Kidney (tissue), 14 donors: ENCODE measurements around the gene BICC1. TPM values are rescaled to one million over a fixed set of nuclear protein-coding genes. Genes with fewer than 3 reads are reported as not detected.

Source experiments
- DNase-seq, 5 donors: peaks; one replicate each; pipeline ENCODE4 v3.0.0-alpha.2; 2013 to 2020
- FAIRE-seq: peaks from 2 replicates; lab custom pipeline; 2012; peaks lifted over from hg19 to GRCh38; lab: Jason Lieb, UNC
- H3K27ac ChIP-seq, 2 donors: one replicate each; pipeline ENCODE4 v1.7.0; 2013; ENCODE audit warnings: low read depth in 2 of 2, low read length in 2 of 2, inconsistent platforms in 1 of 2
- H3K27me3 ChIP-seq: one replicate; pipeline ENCODE4 v1.7.1; 2013; ENCODE audit warnings: low read length, inconsistent platforms; ENCODE audit not compliant: control insufficient read depth, insufficient read depth
- H3K36me3 ChIP-seq, 3 donors: one replicate each; pipeline versions ENCODE4 v1.7.0 to v1.7.1; 2013; ENCODE audit warnings: low read length in 3 of 3, control low read depth in 1 of 3, inconsistent platforms in 1 of 3; ENCODE audit not compliant: insufficient read depth in 3 of 3, control insufficient read depth in 2 of 3
- H3K4me1 ChIP-seq, 3 donors: one replicate each; pipeline versions ENCODE4 v1.7.0 to v1.7.1; 2013; ENCODE audit warnings: low read length in 3 of 3, inconsistent platforms in 1 of 3, low read depth in 1 of 3; ENCODE audit not compliant: control insufficient read depth in 2 of 3, insufficient read depth in 2 of 3
- H3K4me3 ChIP-seq, 3 donors: one replicate each; pipeline versions ENCODE4 v1.7.0 to v1.8.1; 2013; ENCODE audit warnings: low read length in 3 of 3, control low read depth in 1 of 3, inconsistent platforms in 1 of 3
- H3K9ac ChIP-seq, 3 donors: one replicate each; pipeline versions ENCODE4 v1.7.0 to v1.7.1; 2013; ENCODE audit warnings: low read length in 3 of 3, control low read depth in 1 of 3, inconsistent platforms in 1 of 3
- H3K9me3 ChIP-seq, 3 donors: one replicate each; pipeline versions ENCODE4 v1.7.0 to v1.7.1; 2013; ENCODE audit warnings: low read length in 3 of 3, control low read depth in 1 of 3, inconsistent platforms in 1 of 3; ENCODE audit not compliant: control insufficient read depth in 2 of 3, insufficient read depth in 1 of 3
- intact Hi-C: fragments of 100-400 bp; cut with DNase I; formaldehyde crosslinking; loops from one replicate; pipeline ENCODE4 v1.11.1; 2022
- polyA plus RNA-seq: library from polyadenylated mRNA; stranded (reverse); fragments of 350-450 nt; fragmentation: Illumina TruSeq; extraction: RNeasy Lipid Tissue Mini Kit (QIAGEN cat#74804); gene quantifications from one replicate; pipeline ENCODE4 v1.2.3, GENCODE V29; 2014; ENCODE audit warnings: low read depth, low replicate concordance; ENCODE audit not compliant: insufficient read depth
- total RNA-seq: library from RNA; stranded (reverse); fragmentation: NEBNext Ultra II Directional; extraction: Animal tissue kit (Norgen Biotek cat#: 25700); gene quantifications from one replicate; pipeline ENCODE4 v1.2.1, GENCODE V29; 2021
- TF ChIP-seq, protein P1 (sequence below): IDR thresholded peaks from 3 replicates; pipeline ENCODE4 v1.5.1; 2012; ENCODE audit warnings: mild to moderate bottlenecking, moderate library complexity, borderline replicate concordance; ENCODE audit not compliant: insufficient read depth; ENCODE audit errors: extremely low read depth
- donor health status: control.
- donor health status: control.
- donor health status: control.
- donor health status: control.
- donor health status: control.
- donor health status: DM: yes; HTN: yes; CAD: no.
- donor health status: Normal renal cell carcinoma (clear cell type).

The BICC1 gene
- total and polyA plus RNA-seq, 2 donors from 2014 or later: 21.0 to 136 TPM

- Histone ChIP-seq H3K27ac (no peak overlapping the region), H3K9ac (no peak overlapping the region), H3K9me3 (peaks cover 0 to 2% (median 0%) of the 10 kb centered on the region in 3 donors), H3K4me1 (peaks cover 0 to 4% (median 0%) of the 10 kb centered on the region in 3 donors), H3K27me3 (no peaks in the 10 kb centered on the region), H3K4me3 (no peak overlapping the region), H3K36me3 (no peaks in the 10 kb centered on the region)
- intact Hi-C loops: no loop called here
- FAIRE-seq (no peak), DNase-seq (no peak)
- TF ChIP-seq, protein P1, sequence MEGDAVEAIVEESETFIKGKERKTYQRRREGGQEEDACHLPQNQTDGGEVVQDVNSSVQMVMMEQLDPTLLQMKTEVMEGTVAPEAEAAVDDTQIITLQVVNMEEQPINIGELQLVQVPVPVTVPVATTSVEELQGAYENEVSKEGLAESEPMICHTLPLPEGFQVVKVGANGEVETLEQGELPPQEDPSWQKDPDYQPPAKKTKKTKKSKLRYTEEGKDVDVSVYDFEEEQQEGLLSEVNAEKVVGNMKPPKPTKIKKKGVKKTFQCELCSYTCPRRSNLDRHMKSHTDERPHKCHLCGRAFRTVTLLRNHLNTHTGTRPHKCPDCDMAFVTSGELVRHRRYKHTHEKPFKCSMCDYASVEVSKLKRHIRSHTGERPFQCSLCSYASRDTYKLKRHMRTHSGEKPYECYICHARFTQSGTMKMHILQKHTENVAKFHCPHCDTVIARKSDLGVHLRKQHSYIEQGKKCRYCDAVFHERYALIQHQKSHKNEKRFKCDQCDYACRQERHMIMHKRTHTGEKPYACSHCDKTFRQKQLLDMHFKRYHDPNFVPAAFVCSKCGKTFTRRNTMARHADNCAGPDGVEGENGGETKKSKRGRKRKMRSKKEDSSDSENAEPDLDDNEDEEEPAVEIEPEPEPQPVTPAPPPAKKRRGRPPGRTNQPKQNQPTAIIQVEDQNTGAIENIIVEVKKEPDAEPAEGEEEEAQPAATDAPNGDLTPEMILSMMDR: no peak
These were observed 149.2 kb downstream of the BICC1 start for GRCh38 chr10:58661902-58662301.

DNA sequence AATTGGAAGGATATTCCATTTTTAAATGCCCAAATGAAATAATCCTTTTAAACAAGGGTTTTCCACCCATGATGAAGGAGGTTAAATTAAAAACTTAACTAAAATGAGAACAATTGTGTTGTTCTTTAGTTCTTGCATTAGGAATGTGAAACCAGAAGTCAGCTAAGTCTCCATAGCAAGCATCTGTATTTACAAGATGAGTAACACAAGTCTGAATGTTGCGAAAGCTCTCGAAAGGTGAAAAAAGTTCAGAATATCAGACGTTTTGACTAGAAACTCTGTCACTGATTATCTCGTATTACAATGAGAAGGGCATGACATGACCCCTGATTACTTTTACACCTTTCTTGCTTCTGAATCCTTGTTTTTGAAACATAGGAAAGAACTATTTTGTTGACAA lies 149.6 kb downstream of the BICC1 start:
- TF ChIP-seq, protein P1: no peak
- H3K9ac ChIP-seq: no peak overlapping the region
- DNase-seq (no peak), FAIRE-seq (no peak)
- H3K4me1 ChIP-seq: peaks cover 0 to 4% (median 0%) of the 10 kb centered on the region in 3 donors
- no peak overlapping the region for H3K4me3 ChIP-seq
- no peak overlapping the region for H3K27ac ChIP-seq
- no peaks in the 10 kb centered on the region for H3K27me3 ChIP-seq
- peaks cover 0 to 2% (median 0%) of the 10 kb centered on the region in 3 donors for H3K9me3 ChIP-seq
- no peaks in the 10 kb centered on the region for H3K36me3 ChIP-seq
- intact Hi-C loops: no loop called here

GRCh38 chr10:58665361-58665760 lies 152.7 kb downstream of the BICC1 start:
- Histone ChIP-seq H3K9me3 (peaks cover 0 to 2% (median 0%) of the 10 kb centered on the region in 3 donors), H3K4me1 (no peaks in the 10 kb centered on the region), H3K9ac (no peak overlapping the region), H3K36me3 (no peaks in the 10 kb centered on the region), H3K27ac (no peak overlapping the region), H3K4me3 (peak overlapping the region in 2 of 3 donors; percentile 18 to 26), H3K27me3 (no peaks in the 10 kb centered on the region)
- FAIRE-seq: no peak
- no peak for DNase-seq
- TF ChIP-seq, protein P1: no peak
- intact Hi-C loops: no loop called here

GRCh38 chr10:58666024-58666423 lies 153.4 kb downstream of the BICC1 start:
- no peak overlapping the region for H3K27ac ChIP-seq
- DNase-seq (peak in 1 of 5 donors; percentile 29), FAIRE-seq (no peak)
- TF ChIP-seq, protein P1: no peak
- H3K27me3 ChIP-seq: no peaks in the 10 kb centered on the region
- H3K4me3 ChIP-seq: peak overlapping the region; percentile 18 to 35 (median 26)
- H3K4me1 ChIP-seq: no peaks in the 10 kb centered on the region
- intact Hi-C loops: no loop called here
- H3K9ac ChIP-seq: no peak overlapping the region
- peaks cover 0 to 2% (median 0%) of the 10 kb centered on the region in 3 donors for H3K9me3 ChIP-seq
- H3K36me3 ChIP-seq: no peaks in the 10 kb centered on the region
